Stimulated activated effector memory CD8-positive, alpha-beta T cell treated with anti-CD3 and anti-CD28 coated beads, Interleukin-12 subunit alpha, Interleukin-12 subunit beta, amount 100 ng/mL, for 72 hours (primary cell): ENCODE results near the gene SYNGAP1.

Experiments
- ATAC-seq: fragments of 150-1000 bp; cut with Tn5 transposase; 2 replicates; pipeline ENCODE4 v1.10.0; 2021
- DNase-seq, 2 donors: peaks; one replicate each; pipeline ENCODE4 v3.0.0; 2021 to 2022; ENCODE audit warnings: low spot score in 2 of 2
- H3K27ac Mint-ChIP-seq: one replicate; pipeline ENCODE4 v1.8.0; 2022; ENCODE audit warnings: mild to moderate bottlenecking, mixed read lengths
- H3K36me3 Mint-ChIP-seq: one replicate; pipeline ENCODE4 v1.8.0; 2022; ENCODE audit warnings: mild to moderate bottlenecking, mixed read lengths
- H3K4me1 Mint-ChIP-seq: one replicate; pipeline ENCODE4 v1.8.0; 2022; ENCODE audit warnings: mixed read lengths
- H3K4me3 Mint-ChIP-seq: one replicate; pipeline ENCODE4 v1.8.0; 2022; ENCODE audit warnings: mild to moderate bottlenecking, mixed read lengths
- H3K9me3 Mint-ChIP-seq: one replicate; pipeline ENCODE4 v1.8.0; 2022; ENCODE audit warnings: mixed read lengths

The SYNGAP1 gene

DNA sequence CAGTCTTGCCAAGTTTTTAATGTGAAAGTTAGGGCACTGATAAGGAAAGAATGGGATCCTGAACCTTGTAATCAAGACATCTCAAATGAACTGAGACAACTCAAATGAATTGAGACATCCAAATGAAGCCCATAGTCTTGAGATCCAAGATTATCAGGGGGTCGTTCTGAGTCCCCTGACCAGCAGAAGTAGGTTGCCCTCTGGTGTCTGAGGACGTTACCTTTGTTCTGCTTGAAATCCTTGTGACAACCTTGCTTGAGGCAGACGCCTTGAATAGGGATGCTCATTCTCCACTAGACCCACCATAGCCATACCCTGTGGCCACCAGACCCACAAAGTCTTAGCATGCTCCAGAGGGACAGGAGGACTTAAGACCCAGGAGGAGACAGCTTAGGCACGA is 72.2 kb downstream of the SYNGAP1 start:
- Mint-ChIP-seq H3K27ac (no peak overlapping the region), H3K4me1 (peaks cover 5% of the 10 kb centered on the region), H3K36me3 (no peaks in the 10 kb centered on the region), H3K4me3 (no peak overlapping the region), H3K9me3 (no peaks in the 10 kb centered on the region)
- DNase-seq, result no peak
- ATAC-seq, result no peak

GRCh38 chr6:33497157-33497556 is 77.3 kb downstream of the SYNGAP1 start:
- no peaks in the 10 kb centered on the region for H3K9me3 Mint-ChIP-seq
- no peaks in the 10 kb centered on the region for H3K36me3 Mint-ChIP-seq
- no peak overlapping the region for H3K4me3 Mint-ChIP-seq
- no peak overlapping the region for H3K27ac Mint-ChIP-seq
- no peak for DNase-seq
- H3K4me1 Mint-ChIP-seq, result no peaks in the 10 kb centered on the region
- no peak for ATAC-seq

GRCh38 chr6:33502486-33502885 is 82.6 kb downstream of the SYNGAP1 start:
- Mint-ChIP-seq H3K4me3 (no peak overlapping the region), H3K4me1 (no peaks in the 10 kb centered on the region), H3K9me3 (no peaks in the 10 kb centered on the region), H3K27ac (no peak overlapping the region), H3K36me3 (no peaks in the 10 kb centered on the region)
- ATAC-seq (no peak), DNase-seq (no peak)

GRCh38 chr6:33504486-33504885 is 84.6 kb downstream of the SYNGAP1 start:
- ATAC-seq (no peak), DNase-seq (no peak)
- no peaks in the 10 kb centered on the region for H3K36me3 Mint-ChIP-seq
- peak overlapping the region; percentile 17 for H3K27ac Mint-ChIP-seq
- H3K9me3 Mint-ChIP-seq, result no peaks in the 10 kb centered on the region
- H3K4me1 Mint-ChIP-seq, result peaks cover 9% of the 10 kb centered on the region
- H3K4me3 Mint-ChIP-seq, result no peak overlapping the region
